ENCODE results near the gene PMEPA1. TPM values are rescaled to one million over a fixed set of nuclear protein-coding genes. Genes with fewer than 3 reads are reported as not detected.

PMEPA1 gene, protein sequence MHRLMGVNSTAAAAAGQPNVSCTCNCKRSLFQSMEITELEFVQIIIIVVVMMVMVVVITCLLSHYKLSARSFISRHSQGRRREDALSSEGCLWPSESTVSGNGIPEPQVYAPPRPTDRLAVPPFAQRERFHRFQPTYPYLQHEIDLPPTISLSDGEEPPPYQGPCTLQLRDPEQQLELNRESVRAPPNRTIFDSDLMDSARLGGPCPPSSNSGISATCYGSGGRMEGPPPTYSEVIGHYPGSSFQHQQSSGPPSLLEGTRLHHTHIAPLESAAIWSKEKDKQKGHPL
- 1 to 10 TPM; 3.8 to 4.4 TPM for total RNA-seq
- 0.30 TPM for polyA plus RNA-seq

DNA sequence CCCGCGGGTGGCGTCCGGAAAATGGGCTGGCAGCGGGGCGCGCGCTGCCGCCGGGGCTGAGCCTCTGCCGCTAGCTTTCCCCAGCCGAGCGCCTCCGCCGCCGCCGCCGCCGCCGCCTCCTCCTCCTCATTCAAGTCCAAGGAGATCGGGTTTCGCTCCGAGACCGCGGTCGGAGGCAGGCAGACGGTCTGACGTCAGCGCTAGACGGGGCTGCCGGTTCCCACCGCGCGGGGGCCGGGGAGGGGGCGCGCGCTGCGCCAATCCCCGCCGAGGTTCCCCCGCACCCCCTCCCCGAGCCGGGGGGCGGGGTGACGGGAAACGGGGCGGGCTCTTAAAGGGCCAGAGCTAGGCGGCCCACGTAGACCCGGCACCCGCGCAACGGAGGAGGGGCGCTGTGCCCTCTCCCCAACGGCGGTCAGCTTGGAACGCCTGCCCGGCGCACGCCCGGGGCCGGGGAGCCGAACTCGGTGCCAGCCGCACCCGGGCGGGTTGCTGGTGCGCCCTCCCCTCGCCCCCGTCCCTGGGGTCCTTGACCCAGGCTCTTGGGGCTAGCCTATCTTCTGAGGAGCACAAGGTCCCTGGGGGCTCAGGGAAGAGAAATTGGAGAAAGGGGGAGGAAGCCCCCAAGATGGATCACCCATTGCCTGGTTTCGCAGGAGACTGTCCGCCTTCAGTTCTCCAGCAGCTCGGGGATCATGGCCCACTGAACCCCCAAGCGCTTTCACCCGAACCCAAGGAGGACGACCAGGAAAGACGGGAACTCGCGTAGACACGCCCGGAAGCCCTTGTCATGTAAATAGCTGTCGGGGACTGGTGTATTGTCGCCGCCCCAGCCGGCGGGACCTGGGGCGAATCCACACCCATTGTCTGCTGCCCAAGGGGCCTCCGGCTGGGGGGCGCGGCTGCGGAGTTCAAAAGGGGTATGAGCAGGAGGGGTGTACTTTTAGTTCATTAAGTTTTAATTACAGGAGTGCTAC is at the start of gene PMEPA1:
Gene PMEPA1, minus strand, starts transcription at position 193 of the 977 bp plus-strand sequence. CDS start 433 bp downstream, outside the sequence.
- POLR2A ChIA-PET = interaction anchor here (1.1 to 1.7 kb wide), 5 partner anchors 8 to 318 kb away, joined by 4 to 6 read pairs (median 4); partner anchors contain the start of gene RBM38

DNA sequence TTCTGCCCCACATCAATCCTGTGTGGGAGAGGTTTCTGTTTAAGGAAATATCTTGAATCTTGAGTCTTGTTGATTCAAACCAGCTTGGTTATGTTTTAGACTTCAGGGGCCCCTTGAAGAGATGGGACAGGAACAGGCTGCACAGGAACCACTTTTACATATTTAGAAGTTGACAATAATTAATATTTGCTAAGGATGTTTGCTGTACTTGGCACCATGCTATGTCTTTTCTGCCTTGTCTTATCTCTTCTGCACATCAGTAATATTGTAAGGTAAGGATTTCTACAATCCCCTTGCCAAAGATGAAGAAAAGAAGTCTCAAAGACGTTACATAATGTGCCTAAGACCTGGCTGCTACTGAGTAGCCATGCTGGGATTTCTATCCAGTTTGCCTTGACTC is 48.0 kb upstream of the PMEPA1 start:
- Histone ChIP-seq H3K27me3 (ENCODE audit: insufficient read depth, low read length, poor library complexity, severe bottlenecking) (no peaks in the 10 kb centered on the region), H3K4me3 (ENCODE audit: low read length) (no peak overlapping the region), H3K4me1 (ENCODE audit: insufficient read depth, low read length) (no peaks in the 10 kb centered on the region), H3K9me3 (ENCODE audit: low read length) (no peaks in the 10 kb centered on the region), H3K27ac (ENCODE audit: low read depth, low read length) (no peak overlapping the region), H3K36me3 (ENCODE audit: insufficient read depth, low read length) (no peaks in the 10 kb centered on the region)
- H3K4me1 Mint-ChIP-seq = no peaks in the 10 kb centered on the region
- no peak overlapping the region for H3K27ac Mint-ChIP-seq
- POLR2A ChIA-PET = no interaction called here
- peaks cover 0 to 10% (median 0%) of the 10 kb centered on the region in 3 donors for H3K36me3 Mint-ChIP-seq
- peaks cover 0 to 9% (median 3%) of the 10 kb centered on the region in 5 donors for H3K9me3 Mint-ChIP-seq
- no peak for DNase-seq
- CTCF ChIA-PET = no interaction called here
- peaks cover 17 to 72% of the 10 kb centered on the region in 2 donors for H3K27me3 Mint-ChIP-seq
- H3K4me3 Mint-ChIP-seq = no peak overlapping the region

More for the DNA sequence above, at the start of gene PMEPA1:
- H3K36me3 ChIP-seq (ENCODE audit: insufficient read depth, low read length) = no peaks in the 10 kb centered on the region
- Mint-ChIP-seq H3K4me3 (peak within 1 kb of the TSS; percentile 84 to 94 (median 91)), H3K9me3 (peaks cover 0 to 4% (median 0%) of the 10 kb centered on the region in 5 donors), H3K36me3 (peaks cover 0 to 10% (median 0%) of the 10 kb centered on the region in 3 donors), H3K27me3 (peaks cover 23 to 26% of the 10 kb centered on the region in 2 donors), H3K27ac (peak within 1 kb of the TSS; percentile 41 to 99 (median 92)), H3K4me1 (peaks cover 14 to 41% (median 17%) of the 10 kb centered on the region in 3 donors)
- peaks cover 16% of the 10 kb centered on the region for H3K4me1 ChIP-seq (ENCODE audit: insufficient read depth, low read length)
- DNase-seq = peak; percentile 88 to 97 (median 90)
- H3K27me3 ChIP-seq (ENCODE audit: insufficient read depth, low read length, poor library complexity, severe bottlenecking) = peaks cover 9% of the 10 kb centered on the region
- CTCF ChIA-PET = interaction anchor here (1.0 to 2.3 kb wide), 7 partner anchors 9 to 113 kb away, joined by 3 to 9 read pairs (median 4); no protein-coding TSS in a partner anchor
- H3K27ac ChIP-seq (ENCODE audit: low read depth, low read length) = peak within 1 kb of the TSS; percentile 65
- H3K4me3 ChIP-seq (ENCODE audit: low read length) = peak within 1 kb of the TSS; percentile 84
- H3K9me3 ChIP-seq (ENCODE audit: low read length) = no peaks in the 10 kb centered on the region

DNA sequence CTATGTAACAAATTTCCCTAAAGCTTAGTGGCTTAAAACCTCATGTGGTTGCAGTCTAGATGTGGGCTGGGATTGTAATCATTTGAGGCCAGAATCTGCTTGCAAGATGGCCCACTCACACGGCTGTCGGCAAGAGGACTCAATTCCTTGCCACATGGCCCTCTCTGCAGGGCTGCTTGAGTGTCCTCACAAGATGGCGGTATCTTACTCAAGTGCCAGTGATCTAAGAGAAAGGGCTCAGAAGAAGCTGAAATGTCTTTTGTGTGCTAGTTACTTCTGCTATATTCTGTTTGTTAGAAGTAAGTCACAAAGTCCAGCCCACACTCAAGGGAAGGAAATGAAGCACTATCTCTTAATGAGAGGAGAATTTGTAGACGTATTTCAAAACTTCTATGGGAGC is 47.1 kb upstream of the PMEPA1 start:
- Histone ChIP-seq H3K9me3 (ENCODE audit: low read length) (no peaks in the 10 kb centered on the region), H3K4me3 (ENCODE audit: low read length) (no peak overlapping the region), H3K27me3 (ENCODE audit: insufficient read depth, low read length, poor library complexity, severe bottlenecking) (no peaks in the 10 kb centered on the region), H3K27ac (ENCODE audit: low read depth, low read length) (no peak overlapping the region), H3K4me1 (ENCODE audit: insufficient read depth, low read length) (no peaks in the 10 kb centered on the region), H3K36me3 (ENCODE audit: insufficient read depth, low read length) (no peaks in the 10 kb centered on the region)
- H3K27me3 Mint-ChIP-seq = peaks cover 22 to 64% of the 10 kb centered on the region in 2 donors
- ChIA-PET CTCF (no interaction called here), POLR2A (no interaction called here)
- H3K9me3 Mint-ChIP-seq = peaks cover 0 to 9% (median 3%) of the 10 kb centered on the region in 5 donors
- H3K36me3 Mint-ChIP-seq = peaks cover 0 to 6% (median 0%) of the 10 kb centered on the region in 3 donors
- no peak overlapping the region for H3K4me3 Mint-ChIP-seq
- no peak overlapping the region for H3K27ac Mint-ChIP-seq
- DNase-seq = no peak
- H3K4me1 Mint-ChIP-seq = no peaks in the 10 kb centered on the region

DNA sequence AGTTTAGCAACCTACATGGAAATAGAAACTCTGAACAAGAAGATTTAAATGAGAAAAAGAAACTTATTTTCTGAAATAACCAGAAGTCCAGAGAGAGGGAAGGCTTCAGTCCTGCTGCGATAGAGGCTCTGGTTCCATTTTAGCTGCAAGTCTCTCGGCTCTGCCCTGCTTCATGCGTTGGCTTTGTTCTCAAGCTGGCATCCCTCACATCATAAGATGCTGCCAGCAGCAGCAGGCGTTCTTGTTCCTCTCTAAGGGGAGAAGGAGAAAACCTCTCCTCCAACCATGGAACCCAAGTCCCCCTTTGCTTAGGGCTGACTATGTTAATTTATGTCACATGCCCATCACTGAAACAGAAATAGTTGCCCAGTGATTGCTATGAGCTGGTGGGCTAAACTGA is 46.4 kb upstream of the PMEPA1 start:
- Mint-ChIP-seq H3K27ac (no peak overlapping the region), H3K9me3 (peaks cover 0 to 9% (median 2%) of the 10 kb centered on the region in 5 donors), H3K36me3 (peaks cover 0 to 6% (median 0%) of the 10 kb centered on the region in 3 donors), H3K4me1 (no peaks in the 10 kb centered on the region), H3K4me3 (no peak overlapping the region), H3K27me3 (peaks cover 20 to 60% of the 10 kb centered on the region in 2 donors)
- Histone ChIP-seq H3K27me3 (ENCODE audit: insufficient read depth, low read length, poor library complexity, severe bottlenecking) (no peaks in the 10 kb centered on the region), H3K4me1 (ENCODE audit: insufficient read depth, low read length) (no peaks in the 10 kb centered on the region), H3K9me3 (ENCODE audit: low read length) (no peaks in the 10 kb centered on the region), H3K4me3 (ENCODE audit: low read length) (no peak overlapping the region), H3K27ac (ENCODE audit: low read depth, low read length) (no peak overlapping the region), H3K36me3 (ENCODE audit: insufficient read depth, low read length) (no peaks in the 10 kb centered on the region)
- CTCF ChIA-PET = no interaction called here
- no peak for DNase-seq
- POLR2A ChIA-PET = no interaction called here

DNA sequence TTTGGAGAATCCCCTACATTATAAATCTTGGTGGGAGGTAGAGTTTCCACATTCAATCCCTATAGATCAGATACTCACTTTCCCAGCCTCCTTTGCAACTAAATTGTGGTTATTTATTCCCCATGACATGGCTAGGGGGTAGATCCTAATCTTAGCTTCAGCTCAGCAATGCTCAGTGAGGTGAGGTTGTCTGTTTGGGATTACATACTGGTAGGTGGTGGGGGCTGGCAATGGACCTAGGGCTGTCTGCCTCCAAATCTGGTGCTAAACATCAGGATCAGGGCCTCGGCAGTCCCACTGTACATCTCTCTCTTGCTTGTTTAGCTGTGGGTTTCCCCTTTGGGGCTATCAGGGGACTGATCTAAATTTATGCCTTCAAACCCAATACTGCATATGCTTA is 45.8 kb upstream of the PMEPA1 start:
- H3K27me3 ChIP-seq (ENCODE audit: insufficient read depth, low read length, poor library complexity, severe bottlenecking) = no peaks in the 10 kb centered on the region
- Mint-ChIP-seq H3K36me3 (peaks cover 0 to 6% (median 0%) of the 10 kb centered on the region in 3 donors), H3K27me3 (peaks cover 23 to 62% of the 10 kb centered on the region in 2 donors), H3K9me3 (peaks cover 0 to 9% (median 2%) of the 10 kb centered on the region in 5 donors), H3K27ac (no peak overlapping the region), H3K4me3 (no peak overlapping the region), H3K4me1 (no peaks in the 10 kb centered on the region)
- POLR2A ChIA-PET = no interaction called here
- H3K4me1 ChIP-seq (ENCODE audit: insufficient read depth, low read length) = no peaks in the 10 kb centered on the region
- H3K27ac ChIP-seq (ENCODE audit: low read depth, low read length) = no peak overlapping the region
- DNase-seq = no peak
- no peak overlapping the region for H3K4me3 ChIP-seq (ENCODE audit: low read length)
- no peaks in the 10 kb centered on the region for H3K36me3 ChIP-seq (ENCODE audit: insufficient read depth, low read length)
- CTCF ChIA-PET = no interaction called here
- no peaks in the 10 kb centered on the region for H3K9me3 ChIP-seq (ENCODE audit: low read length)

DNA sequence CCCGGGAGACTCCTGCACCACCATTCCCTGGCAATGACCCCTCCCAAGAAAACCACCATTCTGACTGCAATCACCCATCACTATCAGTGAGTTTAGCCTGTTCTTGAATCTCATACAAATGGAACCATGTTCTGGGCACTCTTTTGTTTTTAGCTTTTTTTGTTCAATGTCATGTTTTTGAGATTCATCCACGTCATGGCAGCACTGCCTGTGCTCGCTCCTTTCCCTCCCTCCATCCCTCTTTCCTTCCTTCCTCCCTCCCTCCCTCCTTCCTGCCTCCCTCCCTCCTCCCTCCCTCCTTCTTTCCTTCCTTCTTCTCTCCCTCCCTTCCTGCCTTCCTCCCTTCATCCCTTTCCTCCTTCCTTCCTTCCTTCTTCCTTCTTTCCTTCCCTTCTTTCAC is 44.4 kb upstream of the PMEPA1 start:
- Mint-ChIP-seq H3K27me3 (peaks cover 31 to 62% of the 10 kb centered on the region in 2 donors), H3K36me3 (peaks cover 0 to 6% (median 0%) of the 10 kb centered on the region in 3 donors), H3K27ac (no peak overlapping the region), H3K4me1 (peaks cover 1 to 3% (median 2%) of the 10 kb centered on the region in 3 donors), H3K4me3 (no peak overlapping the region), H3K9me3 (peaks cover 0 to 9% (median 2%) of the 10 kb centered on the region in 5 donors)
- Histone ChIP-seq H3K27me3 (ENCODE audit: insufficient read depth, low read length, poor library complexity, severe bottlenecking) (peaks cover 3% of the 10 kb centered on the region), H3K4me1 (ENCODE audit: insufficient read depth, low read length) (peaks cover 3% of the 10 kb centered on the region), H3K27ac (ENCODE audit: low read depth, low read length) (no peak overlapping the region), H3K4me3 (ENCODE audit: low read length) (no peak overlapping the region), H3K36me3 (ENCODE audit: insufficient read depth, low read length) (no peaks in the 10 kb centered on the region), H3K9me3 (ENCODE audit: low read length) (no peaks in the 10 kb centered on the region)
- DNase-seq = no peak
- POLR2A ChIA-PET = no interaction called here
- CTCF ChIA-PET = no interaction called here

DNA sequence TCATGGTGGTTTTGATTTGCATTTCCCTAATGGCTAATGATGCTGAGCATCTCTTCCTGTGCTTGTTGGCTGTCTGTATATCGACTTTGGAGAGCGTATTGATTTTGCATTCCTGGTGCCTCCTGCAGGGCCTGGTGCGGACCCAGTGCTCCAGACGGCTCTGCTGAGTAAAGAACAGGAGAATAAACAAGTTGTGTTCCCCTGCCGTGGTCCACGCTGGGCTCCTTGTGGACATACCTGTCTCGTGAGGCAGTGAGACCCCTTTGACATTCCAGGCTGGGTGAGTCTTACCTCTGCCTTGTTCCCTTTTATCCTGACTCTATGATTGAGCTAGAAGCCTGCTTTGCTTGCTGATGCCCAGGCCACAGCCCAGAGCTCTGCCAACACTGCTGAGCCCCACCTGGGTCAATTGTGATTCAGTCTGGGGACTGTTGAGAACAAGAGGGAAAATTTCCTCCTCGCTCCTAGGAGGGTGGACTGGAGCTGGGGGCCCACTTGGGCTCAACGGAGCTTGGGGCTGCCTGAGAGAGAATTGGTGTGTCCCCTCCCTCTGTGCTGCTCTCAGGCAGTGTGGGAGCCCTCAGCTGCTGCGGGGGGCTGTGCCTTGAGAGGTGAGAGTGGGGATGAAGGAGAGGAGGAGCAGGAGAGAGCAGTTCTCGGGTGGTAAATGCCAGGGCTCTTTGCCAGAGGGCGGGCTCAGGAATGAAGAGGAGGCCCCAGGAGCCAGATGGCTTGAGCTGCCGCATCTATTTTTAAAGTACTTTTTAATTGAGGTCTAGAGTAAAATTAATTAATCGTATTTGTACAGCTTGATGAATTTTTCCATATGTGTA is 43.7 kb upstream of the PMEPA1 start:
- Histone ChIP-seq H3K9me3 (ENCODE audit: low read length) (no peaks in the 10 kb centered on the region), H3K36me3 (ENCODE audit: insufficient read depth, low read length) (no peaks in the 10 kb centered on the region), H3K4me1 (ENCODE audit: insufficient read depth, low read length) (peaks cover 4% of the 10 kb centered on the region), H3K4me3 (ENCODE audit: low read length) (no peak overlapping the region), H3K27ac (ENCODE audit: low read depth, low read length) (no peak overlapping the region), H3K27me3 (ENCODE audit: insufficient read depth, low read length, poor library complexity, severe bottlenecking) (peaks cover 4% of the 10 kb centered on the region)
- H3K4me3 Mint-ChIP-seq = no peak overlapping the region
- H3K27me3 Mint-ChIP-seq = peaks cover 29 to 62% of the 10 kb centered on the region in 2 donors
- peaks cover 0 to 2% (median 0%) of the 10 kb centered on the region in 3 donors for H3K36me3 Mint-ChIP-seq
- H3K27ac Mint-ChIP-seq = no peak overlapping the region
- no peak for DNase-seq
- peaks cover 0 to 9% (median 2%) of the 10 kb centered on the region in 5 donors for H3K9me3 Mint-ChIP-seq
- H3K4me1 Mint-ChIP-seq = peaks cover 6 to 9% (median 8%) of the 10 kb centered on the region in 3 donors
- ChIA-PET CTCF (no interaction called here), POLR2A (no interaction called here)

Data from CD8-positive, alpha-beta memory T cell (primary cell).